Motor neuron (in vitro differentiated cells): Measurements from ENCODE around the gene ERH. TPM values are rescaled to one million over a fixed set of nuclear protein-coding genes. Genes with fewer than 3 reads are reported as not detected.

Experiments
- ATAC-seq, 8 experiments: fragments of 200-7000 bp; cut with Tn5 transposase; replicated peaks in 6 of 8; 2 replicates each; pipeline ENCODE4 v1.8.0; 2021; ENCODE audit warnings: mild to moderate bottlenecking in 8 of 8, moderate library complexity in 8 of 8
- H3K27ac ChIP-seq, 2 donors: fragments of 250-450 bp; sonication (Bioruptor Pico); 2 replicates each; pipeline ENCODE4 v1.9.0; 2021; ENCODE audit warnings: antibody characterized with exemption in 2 of 2, mild to moderate bottlenecking in 2 of 2, moderate library complexity in 1 of 2
- H3K4me1 ChIP-seq, 2 donors: fragments of 250-450 bp; sonication (Bioruptor Pico); replicated peaks in 1 of 2; 2 replicates each; pipeline ENCODE4 v1.6.1; 2021; ENCODE audit warnings: antibody characterized with exemption in 2 of 2, mild to moderate bottlenecking in 2 of 2, moderate library complexity in 1 of 2
- H3K4me3 ChIP-seq, 5 donors: fragments of 250-450 bp; sonication (Bioruptor Pico); 2 replicates each; pipeline ENCODE4 v1.9.0; 2021; ENCODE audit warnings: antibody characterized with exemption in 5 of 5, mild to moderate bottlenecking in 5 of 5, moderate library complexity in 4 of 5
- WGBS, 10 experiments: fragments of 450-650 bp; shearing (Covaris generic); methylation state at CpG; one replicate each; pipeline ENCODE4 v1.0.0; 2022; 5-methylcytosine and 5-hydroxymethylcytosine counted together
- in situ Hi-C, 9 experiments: fragments of 400-800 bp; cut with MboI; loops; one replicate each; pipeline ENCODE4 v1.15.0; 2021; ENCODE audit warnings: low sequenced_read_pairs in 9 of 9, low pct_unique_long_range_greater_than_20kb in 2 of 9; ENCODE audit not compliant: unreplicated experiment in 9 of 9
- total RNA-seq, 8 experiments: library from RNA; unstranded; fragments of 300-600 nt; gene quantifications; 2 replicates each; pipeline versions ENCODE4 v1.2.3 to v1.2.4, GENCODE V29; 2022

The ERH gene
- total RNA-seq, 8 experiments from 2014 or later = 234 to 490 (median 320) TPM

- Histone ChIP-seq H3K4me1 (no peaks in the 10 kb centered on the region), H3K27ac (no peak overlapping the region), H3K4me3 (no peak overlapping the region)
- in situ Hi-C loops = no loop called here
- no peak for ATAC-seq
Measured at GRCh38 chr14:69376439-69376838, 21.7 kb downstream of the ERH start.

GRCh38 chr14:69375722-69376121 lies 22.4 kb downstream of the ERH start:
- no peak overlapping the region for H3K4me3 ChIP-seq
- in situ Hi-C loops = no loop called here
- no peak overlapping the region for H3K27ac ChIP-seq
- 95 to 100% (median 96%) methylated on average over 2 to 5 of the region's 5 CpGs for WGBS, 10 experiments
- no peak for ATAC-seq
- H3K4me1 ChIP-seq = no peaks in the 10 kb centered on the region

- no peak for ATAC-seq
- in situ Hi-C loops = no loop called here
- Histone ChIP-seq H3K4me1 (no peaks in the 10 kb centered on the region), H3K27ac (no peak overlapping the region), H3K4me3 (no peak overlapping the region)
- WGBS, 10 experiments = 60 to 100% (median 78%) methylated on average over 1 to 3 of the region's 3 CpGs
Measured at GRCh38 chr14:69375182-69375581, 22.9 kb downstream of the ERH start.

GRCh38 chr14:69374235-69374634 lies 23.9 kb downstream of the ERH start:
- Histone ChIP-seq H3K27ac (no peak overlapping the region), H3K4me3 (no peak overlapping the region), H3K4me1 (no peaks in the 10 kb centered on the region)
- ATAC-seq = no peak
- in situ Hi-C loops = no loop called here

- H3K4me1 ChIP-seq = no peaks in the 10 kb centered on the region
- in situ Hi-C loops = no loop called here
- 0 to 100% (median 6%) methylated on average over 1 of the region's 1 CpG; no CpG with 5 or more reads in 4 of the 10 experiments for WGBS, 10 experiments
- H3K27ac ChIP-seq = no peak overlapping the region
- no peak overlapping the region for H3K4me3 ChIP-seq
- no peak for ATAC-seq
Measured at GRCh38 chr14:69373104-69373503, 25.0 kb downstream of the ERH start.

- in situ Hi-C loops = no loop called here
- WGBS, 10 experiments = 100% methylated on average over 1 to 3 of the region's 3 CpGs; no CpG with 5 or more reads in 3 of the 10 experiments
- H3K27ac ChIP-seq = no peak overlapping the region
- ATAC-seq = no peak
- H3K4me1 ChIP-seq = no peaks in the 10 kb centered on the region
- no peak overlapping the region for H3K4me3 ChIP-seq
Measured at GRCh38 chr14:69372146-69372545, 26.0 kb downstream of the ERH start.

- ATAC-seq = peak in 2 of 8 experiments; percentile 4 to 77
- H3K4me3 ChIP-seq = no peak overlapping the region
- 0 to 67% (median 52%) methylated on average over 1 to 4 of the region's 5 CpGs; no CpG with 5 or more reads in 2 of the 10 experiments for WGBS, 10 experiments
- in situ Hi-C loops = no loop called here
- no peak overlapping the region for H3K27ac ChIP-seq
- H3K4me1 ChIP-seq = no peaks in the 10 kb centered on the region
Measured at GRCh38 chr14:69370061-69370460, 28.0 kb downstream of the ERH start.

- H3K4me1 ChIP-seq = no peaks in the 10 kb centered on the region
- H3K4me3 ChIP-seq = no peak overlapping the region
- WGBS, 10 experiments = 60 to 83% (median 71%) methylated on average over 1 of the region's 1 CpG; no CpG with 5 or more reads in 7 of the 10 experiments
- in situ Hi-C loops = no loop called here
- no peak for ATAC-seq
- H3K27ac ChIP-seq = no peak overlapping the region
Measured at GRCh38 chr14:69368381-69368780, 29.7 kb downstream of the ERH start.

- no peak overlapping the region for H3K4me3 ChIP-seq
- ATAC-seq = no peak
- H3K4me1 ChIP-seq = no peaks in the 10 kb centered on the region
- WGBS, 10 experiments = 83 to 100% (median 95%) methylated on average over 1 to 4 of the region's 4 CpGs; no CpG with 5 or more reads in 5 of the 10 experiments
- H3K27ac ChIP-seq = no peak overlapping the region
- in situ Hi-C loops = no loop called here
Measured at GRCh38 chr14:69366761-69367160, 31.3 kb downstream of the ERH start.

GRCh38 chr14:69366069-69366468 lies 32.0 kb downstream of the ERH start:
- in situ Hi-C loops = no loop called here
- no peak overlapping the region for H3K27ac ChIP-seq

GRCh38 chr14:69364378-69364777 lies 33.7 kb downstream of the ERH start:
- WGBS, 10 experiments = 0 to 100% (median 63%) methylated on average over 1 to 2 of the region's 2 CpGs; no CpG with 5 or more reads in 4 of the 10 experiments
- Histone ChIP-seq H3K4me1 (no peaks in the 10 kb centered on the region), H3K4me3 (no peak overlapping the region), H3K27ac (no peak overlapping the region)
- peak in 1 of 8 experiments; percentile 63 for ATAC-seq
- in situ Hi-C loops = no loop called here

More at GRCh38 chr14:69366069-69366468, 32.0 kb downstream of the ERH start:
- no peak overlapping the region for H3K4me3 ChIP-seq
- no peaks in the 10 kb centered on the region for H3K4me1 ChIP-seq
- 40 to 100% (median 80%) methylated on average over 1 to 3 of the region's 3 CpGs; no CpG with 5 or more reads in 5 of the 10 experiments for WGBS, 10 experiments
- ATAC-seq = no peak

- in situ Hi-C loops = no loop called here
- ATAC-seq = no peak
Measured at GRCh38 chr14:69363964-69364363, 34.1 kb downstream of the ERH start.

GRCh38 chr14:69363055-69363454 lies 35.0 kb downstream of the ERH start:
- Histone ChIP-seq H3K4me3 (no peak overlapping the region), H3K27ac (no peak overlapping the region), H3K4me1 (no peaks in the 10 kb centered on the region)
- 0 to 53% (median 32%) methylated on average over 1 to 7 of the region's 9 CpGs; no CpG with 5 or more reads in 3 of the 10 experiments for WGBS, 10 experiments
- peak; percentile 38 to 89 (median 60) for ATAC-seq
- in situ Hi-C loops = no loop called here

More at GRCh38 chr14:69363964-69364363, 34.1 kb downstream of the ERH start:
- Histone ChIP-seq H3K4me1 (no peaks in the 10 kb centered on the region), H3K4me3 (no peak overlapping the region), H3K27ac (no peak overlapping the region)
- WGBS, 10 experiments = 26 to 93% (median 80%) methylated on average over 1 to 3 of the region's 4 CpGs; no CpG with 5 or more reads in 1 of the 10 experiments

GRCh38 chr14:69360438-69361108 lies 37.5 kb downstream of the ERH start:
- no peaks in the 10 kb centered on the region for H3K4me1 ChIP-seq
- in situ Hi-C loops = no loop called here
- ATAC-seq = peak in 6 of 8 experiments; percentile 21 to 98 (median 90)
- H3K27ac ChIP-seq = no peak overlapping the region
- WGBS, 10 experiments = 40 to 100% (median 64%) methylated on average over 1 to 7 of the region's 7 CpGs; no CpG with 5 or more reads in 2 of the 10 experiments
- no peak overlapping the region for H3K4me3 ChIP-seq
